Parathyroid adenoma (tissue), 2 donors: ENCODE results near the gene CTCFL.

Source experiments
- H2AFZ ChIP-seq: fragments of 300-600 bp; sonication (generic); one replicate; pipeline ENCODE4 v1.7.0; 2017; ENCODE audit warnings: antibody characterized with exemption, mild to moderate bottlenecking
- H3K27ac ChIP-seq: fragments of 300-600 bp; sonication (generic); one replicate; pipeline ENCODE4 v1.7.0; 2017
- H3K27me3 ChIP-seq: fragments of 300-600 bp; sonication (generic); one replicate; pipeline ENCODE4 v1.7.0; 2017; ENCODE audit warnings: low read length; ENCODE audit not compliant: control insufficient read depth, insufficient read depth
- H3K36me3 ChIP-seq: fragments of 300-600 bp; sonication (generic); one replicate; pipeline ENCODE4 v1.7.0; 2017; ENCODE audit warnings: low read length; ENCODE audit not compliant: control insufficient read depth, insufficient read depth
- H3K4me1 ChIP-seq: fragments of 300-600 bp; sonication (generic); one replicate; pipeline ENCODE4 v1.7.0; 2017; ENCODE audit warnings: control low read depth
- H3K4me2 ChIP-seq: fragments of 300-600 bp; sonication (generic); one replicate; pipeline ENCODE4 v1.7.0; 2017; ENCODE audit warnings: low read length
- H3K4me3 ChIP-seq: fragments of 300-600 bp; sonication (generic); one replicate; pipeline ENCODE4 v1.7.0; 2017; ENCODE audit warnings: low read depth, low read length
- H3K79me2 ChIP-seq: fragments of 300-600 bp; sonication (generic); one replicate; pipeline ENCODE4 v1.7.0; 2017; ENCODE audit warnings: control low read depth
- H3K9ac ChIP-seq: fragments of 300-600 bp; sonication (generic); one replicate; pipeline ENCODE4 v1.7.0; 2017; ENCODE audit warnings: mild to moderate bottlenecking
- H3K9me3 ChIP-seq: fragments of 300-600 bp; sonication (generic); one replicate; pipeline ENCODE4 v1.7.0; 2017; ENCODE audit warnings: low read length; ENCODE audit not compliant: control insufficient read depth
- TF ChIP-seq, protein P1 (sequence below): fragments of 300-600 bp; sonication (generic); IDR thresholded peaks from one replicate; pipeline ENCODE4 v1.7.0; 2017; ENCODE audit warnings: antibody characterized with exemption, mild to moderate bottlenecking
- donor health status: primary hyperparathyroidism.

CTCFL gene

DNA sequence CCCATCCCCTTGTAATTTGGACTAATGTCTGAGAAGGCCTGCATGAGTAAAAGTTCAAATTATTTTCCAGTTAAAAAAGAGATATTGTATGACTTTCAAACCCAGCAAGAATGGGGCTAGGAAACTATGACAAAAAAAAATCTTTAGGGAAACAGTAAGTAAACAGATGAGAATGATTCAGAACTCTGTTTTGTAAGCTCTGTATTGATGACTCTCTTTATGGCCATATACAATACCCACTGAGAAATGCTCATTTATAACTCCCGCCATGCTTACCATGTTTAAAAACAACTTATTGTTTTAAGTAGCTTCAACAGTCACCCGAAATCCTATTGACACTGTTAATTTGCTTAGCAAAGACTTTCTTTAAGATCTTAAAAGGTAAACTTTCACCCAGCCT, 18.8 kb upstream of the CTCFL start:
- TF ChIP-seq, protein P1, sequence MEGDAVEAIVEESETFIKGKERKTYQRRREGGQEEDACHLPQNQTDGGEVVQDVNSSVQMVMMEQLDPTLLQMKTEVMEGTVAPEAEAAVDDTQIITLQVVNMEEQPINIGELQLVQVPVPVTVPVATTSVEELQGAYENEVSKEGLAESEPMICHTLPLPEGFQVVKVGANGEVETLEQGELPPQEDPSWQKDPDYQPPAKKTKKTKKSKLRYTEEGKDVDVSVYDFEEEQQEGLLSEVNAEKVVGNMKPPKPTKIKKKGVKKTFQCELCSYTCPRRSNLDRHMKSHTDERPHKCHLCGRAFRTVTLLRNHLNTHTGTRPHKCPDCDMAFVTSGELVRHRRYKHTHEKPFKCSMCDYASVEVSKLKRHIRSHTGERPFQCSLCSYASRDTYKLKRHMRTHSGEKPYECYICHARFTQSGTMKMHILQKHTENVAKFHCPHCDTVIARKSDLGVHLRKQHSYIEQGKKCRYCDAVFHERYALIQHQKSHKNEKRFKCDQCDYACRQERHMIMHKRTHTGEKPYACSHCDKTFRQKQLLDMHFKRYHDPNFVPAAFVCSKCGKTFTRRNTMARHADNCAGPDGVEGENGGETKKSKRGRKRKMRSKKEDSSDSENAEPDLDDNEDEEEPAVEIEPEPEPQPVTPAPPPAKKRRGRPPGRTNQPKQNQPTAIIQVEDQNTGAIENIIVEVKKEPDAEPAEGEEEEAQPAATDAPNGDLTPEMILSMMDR: no peak
- no peaks in the 10 kb centered on the region for H3K36me3 ChIP-seq
- H3K4me2 ChIP-seq: no peak overlapping the region
- H3K27ac ChIP-seq: no peak overlapping the region
- H3K4me1 ChIP-seq: no peaks in the 10 kb centered on the region
- no peak overlapping the region for H2AFZ ChIP-seq
- no peak overlapping the region for H3K9ac ChIP-seq
- no peaks in the 10 kb centered on the region for H3K79me2 ChIP-seq
- no peaks in the 10 kb centered on the region for H3K9me3 ChIP-seq
- no peaks in the 10 kb centered on the region for H3K27me3 ChIP-seq
- H3K4me3 ChIP-seq: no peak overlapping the region

DNA sequence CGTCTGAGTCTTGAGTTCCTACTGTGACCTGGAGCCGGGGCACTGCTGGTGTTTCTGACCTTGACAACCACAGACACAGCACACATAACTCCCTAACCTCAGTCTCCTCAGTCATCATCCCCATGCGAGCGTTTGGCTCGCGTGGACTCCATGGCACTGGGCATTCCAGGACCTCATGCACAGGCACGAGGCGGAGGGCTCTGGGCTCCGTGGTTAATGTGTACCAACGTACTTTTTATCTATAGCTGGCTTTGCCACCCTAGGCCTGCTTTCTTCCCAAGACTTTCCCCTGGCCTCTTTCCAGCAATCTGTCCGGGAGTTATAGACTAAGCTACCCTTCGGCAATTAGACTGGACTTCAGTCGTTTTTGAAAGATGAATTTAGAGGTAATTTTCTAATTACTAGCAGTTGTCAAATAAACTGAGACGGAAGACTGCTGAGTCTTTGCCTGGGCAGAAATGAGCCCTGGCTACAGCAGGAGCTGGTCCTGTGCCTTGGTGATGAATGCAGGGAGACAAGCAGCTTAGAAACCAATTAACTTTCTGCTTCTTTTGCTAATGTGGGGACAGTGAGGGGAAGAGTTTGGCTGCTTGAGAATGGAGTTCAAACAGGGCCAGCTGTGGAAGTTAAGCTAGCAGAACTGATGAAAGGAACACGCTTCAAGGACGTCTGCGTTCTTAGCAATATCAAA, 16.1 kb upstream of the CTCFL start:
- TF ChIP-seq, protein P1: no peak
- Histone ChIP-seq H3K27me3 (no peaks in the 10 kb centered on the region), H3K27ac (no peak overlapping the region), H3K4me2 (no peak overlapping the region), H3K4me1 (no peaks in the 10 kb centered on the region), H3K9ac (no peak overlapping the region), H3K36me3 (no peaks in the 10 kb centered on the region), H2AFZ (no peak overlapping the region), H3K9me3 (no peaks in the 10 kb centered on the region), H3K4me3 (no peak overlapping the region), H3K79me2 (no peaks in the 10 kb centered on the region)

DNA sequence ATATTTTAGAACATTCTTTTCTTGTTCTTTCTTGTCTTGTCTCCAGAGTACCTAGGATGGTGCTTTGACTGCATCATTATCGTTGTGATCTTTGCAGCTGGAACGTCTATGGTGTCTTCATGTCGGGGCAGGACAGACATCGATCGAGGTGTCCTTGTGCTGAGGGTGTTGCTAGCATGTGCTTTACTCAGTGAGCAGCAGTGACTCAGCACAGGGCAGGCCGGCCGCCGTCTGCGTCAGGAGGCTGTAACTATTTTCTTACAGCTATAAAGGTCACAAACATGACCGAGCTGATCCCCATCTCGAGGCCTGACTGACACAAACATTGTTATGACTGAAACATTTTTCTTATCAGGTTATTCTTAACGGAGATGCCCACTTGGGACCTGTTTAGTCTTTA, 14.9 kb upstream of the CTCFL start:
- Histone ChIP-seq H3K27me3 (no peaks in the 10 kb centered on the region), H3K4me1 (no peaks in the 10 kb centered on the region), H3K9me3 (no peaks in the 10 kb centered on the region), H3K9ac (no peak overlapping the region), H3K36me3 (no peaks in the 10 kb centered on the region), H3K4me3 (no peak overlapping the region), H3K79me2 (no peaks in the 10 kb centered on the region), H3K4me2 (no peak overlapping the region), H3K27ac (no peak overlapping the region), H2AFZ (no peak overlapping the region)
- TF ChIP-seq, protein P1: no peak

DNA sequence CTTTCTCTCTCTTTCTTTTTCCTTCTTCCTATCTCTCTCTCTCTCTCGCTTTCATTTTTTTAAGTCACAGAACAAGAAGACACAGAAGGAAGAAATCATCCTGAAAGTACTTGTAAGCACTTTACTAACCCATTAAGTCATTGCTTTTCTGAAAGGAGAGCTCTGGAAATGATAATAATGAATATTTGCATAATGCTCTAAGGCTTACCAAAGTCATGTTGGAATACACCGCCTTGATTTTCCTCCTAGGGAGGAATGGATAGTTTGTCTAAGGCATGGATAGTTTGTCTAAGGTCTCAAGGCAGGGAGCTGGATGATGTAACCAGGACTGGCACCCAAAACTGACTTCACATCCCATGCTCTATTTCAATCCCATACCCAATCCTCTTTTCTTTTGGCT, 12.9 kb upstream of the CTCFL start:
- H3K27ac ChIP-seq: no peak overlapping the region
- no peaks in the 10 kb centered on the region for H3K9me3 ChIP-seq
- no peak overlapping the region for H3K9ac ChIP-seq
- no peak overlapping the region for H3K4me2 ChIP-seq
- no peaks in the 10 kb centered on the region for H3K36me3 ChIP-seq
- H3K79me2 ChIP-seq: no peaks in the 10 kb centered on the region
- no peak overlapping the region for H3K4me3 ChIP-seq
- no peaks in the 10 kb centered on the region for H3K27me3 ChIP-seq
- H3K4me1 ChIP-seq: no peaks in the 10 kb centered on the region
- TF ChIP-seq, protein P1: no peak
- no peak overlapping the region for H2AFZ ChIP-seq
